Measurements from ENCODE around the gene MYH6. TPM values are rescaled to one million over a fixed set of nuclear protein-coding genes. Genes with fewer than 3 reads are reported as not detected.

Gene MYH6
- total and polyA plus RNA-seq, 2 donors (not counting 3 experiments of a cell fraction or from before 2014, with no cell fraction given), result not detected

GRCh38 chr14:23406725-23407355, 1.2 kb downstream of the MYH6 start:
- Histone ChIP-seq H3K27me3 (ENCODE audit: control insufficient read depth in 2 of 2, insufficient read depth in 2 of 2, low read length in 2 of 2) (no peaks in the 10 kb centered on the region), H3K27ac (ENCODE audit: insufficient read depth, low read depth, low read length) (no peak overlapping the region), H3K79me2 (ENCODE audit: control insufficient read depth, insufficient read depth, low read length) (no peaks in the 10 kb centered on the region), H3K9me3 (replicated peaks; ENCODE audit: control insufficient read depth, insufficient read depth, low read length) (no peaks in the 10 kb centered on the region), H3K4me1 (ENCODE audit: control insufficient read depth, extremely low read depth, insufficient read depth, low read length) (no peaks in the 10 kb centered on the region), H4K20me1 (replicated peaks; ENCODE audit: control insufficient read depth, extremely low read depth, insufficient read depth, low read length) (no peaks in the 10 kb centered on the region), H3K36me3 (ENCODE audit: control insufficient read depth in 2 of 2, extremely low read depth in 1 of 2, insufficient read depth in 2 of 2, low read length in 2 of 2) (no peaks in the 10 kb centered on the region), H3K4me2 (ENCODE audit: insufficient read depth, low read length) (no peak overlapping the region), H3K9ac (replicated peaks; ENCODE audit: extremely low read depth, insufficient read depth, low read length) (no peak overlapping the region), H3K4me3 (replicated peaks in 1 of 3; ENCODE audit: insufficient read depth in 1 of 3, low read depth in 1 of 3, low read length in 3 of 3) (no peak overlapping the region), H3K9me1 (replicated peaks; ENCODE audit: control insufficient read depth, extremely low read depth, insufficient read depth, low read length) (no peaks in the 10 kb centered on the region), H2AFZ (ENCODE audit: low read depth, low read length) (no peak overlapping the region)
- no peak for FAIRE-seq
- no peak for DNase-seq (ENCODE audit: low read depth, low spot score)
- intact Hi-C loops (cut with micrococcal nuclease) (no loop called here), dilution Hi-C loops (cut with MboI; ENCODE audit: extremely low pct_ligation_motif_present, low sequenced_read_pairs) (no loop called here)
- ChIA-PET CTCF (no interaction called here), POLR2A (no interaction called here)
- TF ChIP-seq FOS (IDR thresholded peaks at IDR 0.05; ENCODE audit: borderline replicate concordance, insufficient read depth, low read length) (no peak), POLR2AphosphoS5 (IDR thresholded peaks at IDR 0.05; ENCODE audit: insufficient read depth, low read depth, low read length) (no peak), MYC (IDR thresholded peaks at IDR 0.05; ENCODE audit: low read depth, low read length) (no peak), POLR2A (IDR thresholded peaks at IDR 0.05; ENCODE audit: low read depth, low read length) (no peak), JUN (IDR thresholded peaks at IDR 0.05; ENCODE audit: borderline replicate concordance, insufficient read depth, insufficient read length, low read depth) (no peak), EZH2 (IDR thresholded peaks at IDR 0.05; ENCODE audit: borderline replicate concordance, low read depth, low read length, severe bottlenecking) (no peak)
- BruUV-seq (replicated peaks), result no TSS peak

GRCh38 chr14:23406244-23406643, 1.8 kb downstream of the MYH6 start:
- Histone ChIP-seq H3K27ac (ENCODE audit: insufficient read depth, low read depth, low read length) (no peak overlapping the region), H3K9me1 (replicated peaks; ENCODE audit: control insufficient read depth, extremely low read depth, insufficient read depth, low read length) (no peaks in the 10 kb centered on the region), H3K27me3 (ENCODE audit: control insufficient read depth in 2 of 2, insufficient read depth in 2 of 2, low read length in 2 of 2) (no peaks in the 10 kb centered on the region), H4K20me1 (replicated peaks; ENCODE audit: control insufficient read depth, extremely low read depth, insufficient read depth, low read length) (no peaks in the 10 kb centered on the region), H3K36me3 (ENCODE audit: control insufficient read depth in 2 of 2, extremely low read depth in 1 of 2, insufficient read depth in 2 of 2, low read length in 2 of 2) (no peaks in the 10 kb centered on the region), H3K79me2 (ENCODE audit: control insufficient read depth, insufficient read depth, low read length) (no peaks in the 10 kb centered on the region), H2AFZ (ENCODE audit: low read depth, low read length) (no peak overlapping the region), H3K9ac (replicated peaks; ENCODE audit: extremely low read depth, insufficient read depth, low read length) (no peak overlapping the region), H3K9me3 (replicated peaks; ENCODE audit: control insufficient read depth, insufficient read depth, low read length) (no peaks in the 10 kb centered on the region), H3K4me2 (ENCODE audit: insufficient read depth, low read length) (no peak overlapping the region), H3K4me1 (ENCODE audit: control insufficient read depth, extremely low read depth, insufficient read depth, low read length) (no peaks in the 10 kb centered on the region), H3K4me3 (replicated peaks in 1 of 3; ENCODE audit: insufficient read depth in 1 of 3, low read depth in 1 of 3, low read length in 3 of 3) (no peak overlapping the region)
- FAIRE-seq, result no peak
- DNase-seq (ENCODE audit: low read depth, low spot score), result no peak
- TF ChIP-seq POLR2A (IDR thresholded peaks at IDR 0.05; ENCODE audit: low read depth, low read length), result no peak
- no peak for TF ChIP-seq JUN (IDR thresholded peaks at IDR 0.05; ENCODE audit: borderline replicate concordance, insufficient read depth, insufficient read length, low read depth)
- no peak for TF ChIP-seq POLR2AphosphoS5 (IDR thresholded peaks at IDR 0.05; ENCODE audit: insufficient read depth, low read depth, low read length)
- TF ChIP-seq MAX (IDR thresholded peaks at IDR 0.05; ENCODE audit: insufficient read depth, insufficient read length), result no peak
- no peak for TF ChIP-seq EZH2 (IDR thresholded peaks at IDR 0.05; ENCODE audit: borderline replicate concordance, low read depth, low read length, severe bottlenecking)
- TF ChIP-seq MYC (IDR thresholded peaks at IDR 0.05; ENCODE audit: low read depth, low read length), result no peak
- TF ChIP-seq GATA2 (IDR thresholded peaks at IDR 0.05; ENCODE audit: insufficient read depth, insufficient read length, low read depth, low read length), result no peak
- TF ChIP-seq FOS (IDR thresholded peaks at IDR 0.05; ENCODE audit: borderline replicate concordance, insufficient read depth, low read length), result no peak
- TF ChIP-seq CTCF (IDR thresholded peaks at IDR 0.05; ENCODE audit: extremely low read depth in 1 of 2, insufficient read depth in 1 of 2, low read depth in 1 of 2, low read length in 2 of 2), result no peak
- intact Hi-C loops (cut with micrococcal nuclease) (no loop called here), dilution Hi-C loops (cut with MboI; ENCODE audit: extremely low pct_ligation_motif_present, low sequenced_read_pairs) (no loop called here)
- CTCF ChIA-PET, result no interaction called here
- BruUV-seq (replicated peaks), result no TSS peak
- POLR2A ChIA-PET, result no interaction called here

Measured in endothelial cell of umbilical vein (primary cell).